GM20000 (cell line): ENCODE data around the gene DAB2IP.

Experiments
- DNase-seq: peaks from one replicate; pipeline ENCODE4 v3.0.0; 2012; ENCODE audit warnings: low spot score
- CTCF ChIP-seq: IDR thresholded peaks from 2 replicates; pipeline ENCODE4 v1.5.1; 2012; ENCODE audit warnings: mild to moderate bottlenecking, control low read depth; ENCODE audit errors: extremely low read depth, missing control alignments

DAB2IP gene

GRCh38 chr9:121767171-121767769 is 115.8 kb downstream of the DAB2IP start:
- no peak for DNase-seq

GRCh38 chr9:121768416-121769015 is 117.1 kb downstream of the DAB2IP start:
- no peak for DNase-seq
- TF ChIP-seq CTCF, result no peak

More at GRCh38 chr9:121767171-121767769, 115.8 kb downstream of the DAB2IP start:
- TF ChIP-seq CTCF, result no peak

GRCh38 chr9:121769939-121770338 is 118.5 kb downstream of the DAB2IP start:
- no peak for TF ChIP-seq CTCF
- no peak for DNase-seq

- TF ChIP-seq CTCF, result no peak
- no peak for DNase-seq
Measured at GRCh38 chr9:121770415-121771273, 119.2 kb downstream of the DAB2IP start.

GRCh38 chr9:121771418-121771817 is 120.0 kb downstream of the DAB2IP start:
- TF ChIP-seq CTCF, result no peak

GRCh38 chr9:121771851-121772599 is 120.6 kb downstream of the DAB2IP start:
- no peak for DNase-seq
- no peak for TF ChIP-seq CTCF

More at GRCh38 chr9:121771418-121771817, 120.0 kb downstream of the DAB2IP start:
- DNase-seq, result no peak
